Heart left ventricle (tissue), 16 donors: ENCODE measurements around the gene SIK1. TPM values are rescaled to one million over a fixed set of nuclear protein-coding genes. Genes with fewer than 3 reads are reported as not detected.
"Not testable (repeated sequence)": the region's sequence is repeated elsewhere in the genome, so short reads cannot be mapped to it uniquely, and the experiment has no call there.

Experiments used
- ATAC-seq, 4 donors: fragments of 200-7000 bp; cut with Tn5 transposase; one replicate each; pipeline ENCODE4 v1.9.1; 2020 to 2022; ENCODE audit warnings: moderate library complexity in 4 of 4, mild to moderate bottlenecking in 3 of 4, moderate number of reproducible peaks in 1 of 4
- DNase-seq, 5 donors: peaks; one replicate each; pipeline ENCODE4 v3.0.0-alpha.2; 2020
- H3K27ac ChIP-seq, 12 donors: fragments of 200-600 bp; sonication (generic) in 4 of 12; one replicate each; pipeline versions ENCODE4 v1.5.0 to v1.8.0; 2016 to 2022; ENCODE audit warnings: mild to moderate bottlenecking in 2 of 12
- H3K27me3 ChIP-seq, 9 donors: fragments of 200-600 bp; sonication (generic) in 2 of 9; one replicate each; pipeline versions ENCODE4 v1.5.1 to v1.8.0; 2016 to 2022; ENCODE audit warnings: mild to moderate bottlenecking in 3 of 9
- H3K36me3 ChIP-seq, 9 donors: fragments of 200-600 bp; sonication (generic) in 2 of 9; one replicate each; pipeline versions ENCODE4 v1.5.0 to v1.8.0; 2018 to 2022; ENCODE audit warnings: mild to moderate bottlenecking in 2 of 9
- H3K4me1 ChIP-seq, 12 donors: fragments of 200-600 bp; sonication (generic) in 4 of 12; one replicate each; pipeline versions ENCODE4 v1.5.0 to v1.8.0; 2016 to 2022; ENCODE audit warnings: mild to moderate bottlenecking in 3 of 12
- H3K4me3 ChIP-seq, 12 donors: fragments of 200-600 bp; sonication (generic) in 4 of 12; one replicate each; pipeline versions ENCODE4 v1.5.0 to v1.8.0; 2017 to 2022; ENCODE audit warnings: mild to moderate bottlenecking in 9 of 12, moderate library complexity in 4 of 12
- H3K9me3 ChIP-seq, 12 donors: fragments of 200-600 bp; sonication (generic) in 4 of 12; one replicate each; pipeline versions ENCODE4 v1.5.0 to v1.8.0; 2016 to 2022; ENCODE audit warnings: mild to moderate bottlenecking in 1 of 12
- CTCF ChIP-seq, 12 donors: fragments of 200-600 bp; sonication (generic) in 4 of 12; IDR thresholded peaks; one replicate each; pipeline versions ENCODE4 v1.5.0 to v1.8.0; 2018 to 2022; ENCODE audit warnings: antibody characterized with exemption in 12 of 12, mild to moderate bottlenecking in 5 of 12
- POLR2A ChIP-seq, 2 donors: fragments of 450-650 bp; IDR thresholded peaks; one replicate each; pipeline ENCODE4 v1.6.1; 2017; ENCODE audit warnings: antibody characterized with exemption in 2 of 2, mild to moderate bottlenecking in 2 of 2, moderate library complexity in 2 of 2
- WGBS, 4 donors: extraction: QIAGEN DNeasy Blood & Tissue Kit in 2 of 4; methylation state at CpG; one replicate each; pipeline versions ENCODE4 v1.1.5 to v1.1.7; 2013 to 2018; 5-methylcytosine and 5-hydroxymethylcytosine counted together
- intact Hi-C, 10 donors: fragments of 100-400 bp; cut with DNase I; formaldehyde crosslinking; loops; one replicate each; pipeline versions ENCODE4 v1.11.1 to v1.14.2; 2022
- polyA plus RNA-seq, 2 donors: library from polyadenylated mRNA; stranded (reverse); fragments of 200-250 nt; gene quantifications; one replicate each; pipeline ENCODE4 v1.2.3, GENCODE V29; 2013
- total RNA-seq, 9 donors: library from RNA; depleted of rRNA in 2 of 9; stranded (reverse); fragments of >200 nt in 2 of 9; fragmentation: NEBNext Ultra II Directional in 3 of 9; extraction: Animal tissue kit (Norgen Biotek cat#: 25700) in 3 of 9; gene quantifications; one replicate each; pipeline versions ENCODE4 v1.1.0 to v1.2.4, GENCODE V29; 2016 to 2023
- donor health status: ischemic (EF 13 %, LVEDD 7.1; RV severe dilation, severe dysfunction).
- donor health status: healthy with polysubstance abuse.
- donor health status: DM: no; HTN: yes; CAD: no.
- donor health status: DM: no; HTN: no; CAD: no.
- donor health status: ischemic (EF 25% LVEDD 6.9; RV normal size, moderate dysfunction).
- donor health status: ischemic (EF 25% LVEDD 5.7; RV mildly dilated, moderate dysfunction).
- donor health status: healthy.
- donor health status: DM: yes; HTN: yes; CAD: no.
- donor health status: ischemic (EF 35%, LVEDD 5.7; RV mildly dilated, moderate dysfunction).
- donor health status: nonischemic (EF 11% LVEDD 7.7; RV severe dilation, severe dysfunction).
- donor health status: DM: yes; HTN: yes; CAD: no.
- donor health status: PGD.
- donor health status: ischemic (EF 29% LVEDD 5.4; RV normal size, mild dysfunction).
- donor health status: nonischemic (EF 23%, LVEDD 6.1; RV moderate dilation, normal function).

SIK1 gene
- total and polyA plus RNA-seq, 11 donors, result 0.38 to 53.5 (median 5.4) TPM

GRCh38 chr21:43383351-43383750 is 43.6 kb downstream of the SIK1 start:
- ATAC-seq, result peak; percentile 26 to 89 (median 62)
- DNase-seq, H3K4me3 ChIP-seq, H3K9me3 ChIP-seq, H3K27ac ChIP-seq, H3K27me3 ChIP-seq, H3K36me3 ChIP-seq, intact Hi-C loops, H3K4me1 ChIP-seq: not testable (repeated sequence)
- no CpG with 5 or more reads among the region's 19 CpGs for WGBS, 4 donors

- WGBS, 4 donors, result 30 to 48% methylated on average over 4 to 6 of the region's 10 CpGs; no CpG with 5 or more reads in 2 of the 4 donors
- H3K4me1 ChIP-seq, H3K9me3 ChIP-seq, H3K27me3 ChIP-seq, ATAC-seq, H3K27ac ChIP-seq, intact Hi-C loops, H3K36me3 ChIP-seq, H3K4me3 ChIP-seq: not testable (repeated sequence)
- DNase-seq, result peak in 1 of 5 donors; percentile 2
Measured at GRCh38 chr21:43382902-43383301, 44.0 kb downstream of the SIK1 start.

- intact Hi-C loops, H3K9me3 ChIP-seq, DNase-seq, H3K27me3 ChIP-seq, H3K4me1 ChIP-seq, H3K27ac ChIP-seq, H3K36me3 ChIP-seq, H3K4me3 ChIP-seq, ATAC-seq: not testable (repeated sequence)
- 95 to 96% methylated on average over 4 to 6 of the region's 28 CpGs; no CpG with 5 or more reads in 2 of the 4 donors for WGBS, 4 donors
Measured at GRCh38 chr21:43380852-43381533, 45.9 kb downstream of the SIK1 start.

- H3K9me3 ChIP-seq, intact Hi-C loops, H3K4me3 ChIP-seq, H3K27me3 ChIP-seq, DNase-seq, ATAC-seq, H3K4me1 ChIP-seq, H3K27ac ChIP-seq, H3K36me3 ChIP-seq: not testable (repeated sequence)
- 94 to 97% methylated on average over 4 of the region's 11 CpGs; no CpG with 5 or more reads in 2 of the 4 donors for WGBS, 4 donors
Measured at GRCh38 chr21:43380337-43380736, 46.6 kb downstream of the SIK1 start.

GRCh38 chr21:43379626-43380122 is 47.3 kb downstream of the SIK1 start:
- not testable (repeated sequence) for ATAC-seq, H3K4me1 ChIP-seq, H3K9me3 ChIP-seq, H3K27me3 ChIP-seq, H3K27ac ChIP-seq, H3K4me3 ChIP-seq, DNase-seq, H3K36me3 ChIP-seq
- intact Hi-C loops, result loop anchor here in 1 of 10 donors (10.0 kb wide), 1 partner anchor 65 kb away; no protein-coding TSS in a partner anchor
- WGBS, 4 donors, result 85 to 89% methylated on average over 3 to 7 of the region's 16 CpGs; no CpG with 5 or more reads in 2 of the 4 donors

- H3K4me3 ChIP-seq, result no peak overlapping the region
- H3K27ac ChIP-seq, result no peak overlapping the region
- H3K27me3 ChIP-seq, result no peaks in the 10 kb centered on the region
- no peak for ATAC-seq
- 90 to 96% (median 92%) methylated on average over 9 to 10 of the region's 10 CpGs for WGBS, 4 donors
- H3K36me3 ChIP-seq, result no peaks in the 10 kb centered on the region
- intact Hi-C loops, result loop anchor here in 1 of 10 donors (10.0 kb wide), 1 partner anchor 62 kb away; no protein-coding TSS in a partner anchor
- H3K4me1 ChIP-seq, result no peaks in the 10 kb centered on the region
- H3K9me3 ChIP-seq, result no peaks in the 10 kb centered on the region
- no peak for TF ChIP-seq POLR2A (IDR thresholded peaks at IDR 0.05)
- TF ChIP-seq CTCF (IDR thresholded peaks at IDR 0.05), result no peak
- DNase-seq, result no peak
Measured at GRCh38 chr21:43376478-43376882, 50.5 kb downstream of the SIK1 start.
